GM21619 (cell line): ENCODE results near the gene EIF4E.
"Not testable (repeated sequence)": the region's sequence is repeated elsewhere in the genome, so short reads cannot be mapped to it uniquely, and the experiment has no call there.

Experiments used
- ATAC-seq: cut with Tn5 transposase; IDR thresholded peaks from one replicate; pipeline ENCODE4 v1.9.1; 2021; ENCODE audit not compliant: unreplicated experiment

The EIF4E gene

GRCh38 chr4:98934851-98935250, 5.9 kb upstream of the EIF4E start:
- not testable (repeated sequence) for ATAC-seq

GRCh38 chr4:98932539-98932938, 3.6 kb upstream of the EIF4E start:
- no peak for ATAC-seq

- ATAC-seq, result no peak
Measured at GRCh38 chr4:98930311-98930865, 1.5 kb upstream of the EIF4E start.

GRCh38 chr4:98929341-98930267, 671 bp upstream of the EIF4E start:
- ATAC-seq, result peak; percentile 42

- peak; percentile 36 for ATAC-seq
Measured at GRCh38 chr4:98928131-98928504, 815 bp downstream of the EIF4E start.

- ATAC-seq, result not testable (repeated sequence)
Measured at GRCh38 chr4:98926257-98926656, 2.7 kb downstream of the EIF4E start.

GRCh38 chr4:98921292-98921691, 7.6 kb downstream of the EIF4E start:
- ATAC-seq, result no peak

GRCh38 chr4:98919996-98920395, 8.9 kb downstream of the EIF4E start:
- no peak for ATAC-seq

GRCh38 chr4:98910728-98911127, 18.2 kb downstream of the EIF4E start:
- not testable (repeated sequence) for ATAC-seq

GRCh38 chr4:98909646-98910401, 19.1 kb downstream of the EIF4E start:
- no peak for ATAC-seq

- no peak for ATAC-seq
Measured at GRCh38 chr4:98908703-98909262, 20.1 kb downstream of the EIF4E start.

- ATAC-seq, result no peak
Measured at GRCh38 chr4:98908182-98908581, 20.8 kb downstream of the EIF4E start.

GRCh38 chr4:98905839-98906238, 23.1 kb downstream of the EIF4E start:
- no peak for ATAC-seq

- no peak for ATAC-seq
Measured at GRCh38 chr4:98905297-98905696, 23.6 kb downstream of the EIF4E start.

- ATAC-seq, result no peak
Measured at GRCh38 chr4:98903963-98904362, 25.0 kb downstream of the EIF4E start.

- ATAC-seq, result no peak
Measured at GRCh38 chr4:98903561-98903960, 25.4 kb downstream of the EIF4E start.

- ATAC-seq, result no peak
Measured at GRCh38 chr4:98899277-98899676, 29.7 kb downstream of the EIF4E start.

GRCh38 chr4:98891478-98892337, 37.2 kb downstream of the EIF4E start:
- ATAC-seq, result no peak

GRCh38 chr4:98890702-98891455, 38.1 kb downstream of the EIF4E start:
- ATAC-seq, result no peak

GRCh38 chr4:98887145-98887544, 41.8 kb downstream of the EIF4E start:
- no peak for ATAC-seq
